Fibroblast of mammary gland (primary cell): ENCODE results near the gene TMEM258.
A peak's percentile ranks its signal among the peaks of the same experiment; 100 is the strongest.

Experiments used
- DNase-seq: peaks from one replicate; pipeline ENCODE4 v3.0.0-alpha.2; 2010; ENCODE audit warnings: low read depth
- H3K4me3 ChIP-seq: 2 replicates; pipeline ENCODE4 v1.5.1; 2011; ENCODE audit warnings: low read depth, mild to moderate bottlenecking, low read length, moderate library complexity; ENCODE audit not compliant: control insufficient read depth
- TF ChIP-seq, protein P1 (sequence below): conservative IDR thresholded peaks from 2 replicates; pipeline ENCODE4 v1.5.1; 2011; ENCODE audit warnings: low read depth, low read length, inconsistent platforms; ENCODE audit not compliant: control insufficient read depth, insufficient read depth

TMEM258 gene

DNA sequence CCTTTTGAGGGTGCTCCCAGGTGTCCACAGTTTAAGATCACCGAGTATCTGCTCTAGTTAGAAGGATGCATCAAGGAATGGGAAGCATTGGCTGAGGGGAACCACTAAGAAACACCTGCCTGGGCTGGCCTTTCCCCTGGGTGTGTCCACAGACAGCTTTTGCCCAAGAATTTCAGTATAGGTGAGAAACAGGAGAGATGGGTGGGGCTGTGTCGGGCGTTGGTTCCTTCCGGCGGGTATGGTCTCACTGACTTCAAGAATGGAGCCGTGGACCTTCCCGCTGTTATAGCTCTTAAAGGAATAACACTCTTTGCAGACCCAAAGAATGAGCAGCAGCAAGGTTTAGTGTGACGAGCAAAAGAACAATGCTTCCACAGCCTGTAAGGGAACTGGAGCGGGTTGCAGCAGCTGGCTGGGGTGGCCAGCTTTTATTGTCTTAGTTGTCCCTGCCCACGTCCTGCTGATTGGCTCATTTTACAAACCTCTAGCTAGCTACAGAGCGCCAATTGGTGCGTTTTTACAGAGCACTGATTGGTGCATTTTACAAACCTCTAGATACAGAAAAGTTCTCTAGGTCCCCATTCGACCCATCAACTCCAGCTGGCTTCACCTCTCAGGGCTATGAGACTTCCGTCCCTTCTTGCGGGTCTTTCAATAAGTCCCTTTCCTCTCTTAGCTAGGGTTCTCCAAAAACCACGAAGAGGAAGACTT, 22.0 kb upstream of the TMEM258 start:
- peak; percentile 45 for DNase-seq
- peak overlapping the region; percentile 83 for H3K4me3 ChIP-seq
- TF ChIP-seq, protein P1, sequence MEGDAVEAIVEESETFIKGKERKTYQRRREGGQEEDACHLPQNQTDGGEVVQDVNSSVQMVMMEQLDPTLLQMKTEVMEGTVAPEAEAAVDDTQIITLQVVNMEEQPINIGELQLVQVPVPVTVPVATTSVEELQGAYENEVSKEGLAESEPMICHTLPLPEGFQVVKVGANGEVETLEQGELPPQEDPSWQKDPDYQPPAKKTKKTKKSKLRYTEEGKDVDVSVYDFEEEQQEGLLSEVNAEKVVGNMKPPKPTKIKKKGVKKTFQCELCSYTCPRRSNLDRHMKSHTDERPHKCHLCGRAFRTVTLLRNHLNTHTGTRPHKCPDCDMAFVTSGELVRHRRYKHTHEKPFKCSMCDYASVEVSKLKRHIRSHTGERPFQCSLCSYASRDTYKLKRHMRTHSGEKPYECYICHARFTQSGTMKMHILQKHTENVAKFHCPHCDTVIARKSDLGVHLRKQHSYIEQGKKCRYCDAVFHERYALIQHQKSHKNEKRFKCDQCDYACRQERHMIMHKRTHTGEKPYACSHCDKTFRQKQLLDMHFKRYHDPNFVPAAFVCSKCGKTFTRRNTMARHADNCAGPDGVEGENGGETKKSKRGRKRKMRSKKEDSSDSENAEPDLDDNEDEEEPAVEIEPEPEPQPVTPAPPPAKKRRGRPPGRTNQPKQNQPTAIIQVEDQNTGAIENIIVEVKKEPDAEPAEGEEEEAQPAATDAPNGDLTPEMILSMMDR: no peak

DNA sequence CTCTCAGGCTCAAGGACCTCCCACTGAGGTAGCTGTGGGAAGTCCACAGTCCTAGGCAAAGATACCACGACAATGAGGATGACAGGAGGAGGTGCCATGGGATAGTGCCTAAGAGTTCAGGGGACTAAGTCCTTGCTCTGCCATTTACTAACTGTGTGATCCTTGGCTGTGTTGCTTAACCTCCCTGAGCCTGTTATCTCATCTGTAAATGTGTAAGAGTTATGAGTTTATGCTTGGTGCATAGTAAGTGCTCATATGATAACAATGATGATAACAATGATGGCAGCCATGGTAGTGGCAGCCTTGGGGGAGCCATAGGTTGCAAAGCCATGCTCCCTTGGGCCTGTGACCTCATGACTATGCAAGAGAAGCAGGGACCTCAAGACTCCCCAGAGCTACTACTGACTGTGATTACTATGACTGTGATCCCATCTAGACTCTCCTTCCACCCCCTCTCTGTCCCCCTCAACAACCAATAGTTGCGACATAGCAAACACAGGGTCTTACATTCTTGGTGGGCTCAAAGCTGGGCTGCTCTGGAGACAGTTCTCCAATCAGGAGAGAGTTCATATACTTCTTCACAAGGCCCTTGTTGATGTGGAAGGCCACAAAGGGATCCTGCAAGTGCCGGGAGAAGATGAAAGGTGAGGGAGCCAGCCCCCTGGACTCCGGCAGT, 20.5 kb upstream of the TMEM258 start:
- no peak overlapping the region for H3K4me3 ChIP-seq
- no peak for DNase-seq
- TF ChIP-seq, protein P1: no peak

DNA sequence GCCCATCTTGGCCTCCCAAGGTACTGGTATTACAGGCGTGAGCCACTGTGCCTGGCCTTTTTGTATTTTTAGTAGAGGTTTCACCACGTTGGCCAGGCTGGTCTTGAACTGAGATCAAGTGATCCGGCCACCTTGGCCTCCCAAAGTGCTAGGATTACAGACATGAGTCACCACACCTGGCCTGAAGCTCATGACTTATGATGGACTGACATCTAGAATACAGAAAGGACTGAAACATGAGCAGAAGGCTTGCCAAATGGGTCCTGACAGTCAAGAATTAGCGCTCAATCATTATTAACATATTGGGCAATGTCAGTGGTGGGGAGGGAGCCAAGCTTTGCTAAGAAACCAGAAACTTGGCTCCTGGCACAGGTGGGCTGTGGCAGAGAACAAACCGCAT, 19.4 kb upstream of the TMEM258 start:
- TF ChIP-seq, protein P1: no peak
- no peak overlapping the region for H3K4me3 ChIP-seq
- no peak for DNase-seq

DNA sequence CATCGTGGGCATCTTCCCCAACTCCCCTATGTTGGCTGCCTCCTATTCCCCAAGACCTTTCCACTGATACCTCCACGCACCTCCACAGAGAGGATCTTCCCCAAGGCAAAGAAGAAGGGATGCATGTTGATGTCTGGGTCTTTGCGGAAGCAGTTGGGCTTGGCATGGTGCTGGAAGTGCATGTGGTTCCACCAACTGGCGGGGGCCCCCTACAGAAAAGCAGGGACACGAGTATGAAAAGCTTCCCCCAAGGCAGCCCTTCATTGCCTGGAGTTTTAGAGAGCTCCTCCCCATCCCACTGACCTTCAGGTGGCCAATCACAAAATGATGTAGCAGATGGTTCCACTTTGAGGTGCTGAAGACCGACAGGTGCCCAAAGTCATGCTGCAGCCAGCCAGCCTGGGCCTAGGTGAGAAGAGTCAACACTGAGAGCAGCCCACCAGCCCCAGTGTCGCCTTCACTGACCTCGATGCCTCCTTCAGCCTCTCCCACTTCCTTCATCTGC, 18.3 kb upstream of the TMEM258 start:
- no peak for DNase-seq
- TF ChIP-seq, protein P1: no peak
- H3K4me3 ChIP-seq: no peak overlapping the region

DNA sequence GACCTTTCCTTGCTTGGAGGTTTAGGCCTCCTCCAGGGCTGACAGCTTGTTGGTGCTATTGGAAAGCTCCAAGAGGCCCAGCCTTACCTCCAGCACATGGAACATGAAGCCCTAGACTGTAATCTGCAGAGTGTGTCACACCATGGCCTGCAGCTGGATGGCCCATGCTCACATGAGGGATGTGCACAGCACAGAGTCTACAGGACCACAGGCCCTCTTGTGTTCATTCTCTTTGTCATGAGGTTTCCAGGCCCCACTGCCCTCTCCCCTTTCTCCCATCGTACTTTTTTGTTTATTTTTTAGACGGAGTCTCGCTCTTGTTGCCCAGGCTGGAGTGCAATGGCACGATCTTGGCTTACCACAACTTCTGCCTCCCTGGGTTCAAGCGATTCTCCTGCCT, 14.4 kb upstream of the TMEM258 start:
- no peak overlapping the region for H3K4me3 ChIP-seq
- DNase-seq: no peak
- TF ChIP-seq, protein P1: no peak

DNA sequence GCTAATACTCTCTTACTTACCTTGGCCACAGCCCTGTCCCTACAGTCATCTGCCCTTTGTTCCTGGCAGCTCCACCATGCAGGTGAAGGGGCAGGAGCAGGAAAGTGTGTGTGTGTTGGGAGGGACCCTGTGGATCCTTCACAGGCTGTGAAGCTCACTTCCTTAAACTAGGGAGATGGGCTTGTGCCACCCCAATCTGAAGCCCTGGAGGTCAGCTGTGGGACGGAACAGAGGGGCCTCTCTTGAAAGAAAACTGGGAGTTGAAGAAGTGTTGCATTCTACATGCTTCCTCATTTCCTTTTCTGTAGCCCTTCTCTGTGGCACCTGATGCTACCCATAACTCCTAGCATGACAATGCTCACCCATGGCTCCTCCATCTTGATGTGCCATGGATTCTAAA, 12.7 kb upstream of the TMEM258 start:
- H3K4me3 ChIP-seq: no peak overlapping the region
- no peak for DNase-seq
- TF ChIP-seq, protein P1: no peak
